Stimulated activated CD8-positive, alpha-beta memory T cell treated with anti-CD3 and anti-CD28 coated beads, Interleukin-7, amount 100 ng/mL, for 4 hours (primary cell): ENCODE measurements around the gene HNRNPM.
"Not testable (repeated sequence)": the region's sequence is repeated elsewhere in the genome, so short reads cannot be mapped to it uniquely, and the experiment has no call there.

ENCODE experiments used
- DNase-seq, 2 donors: peaks; one replicate each; pipeline ENCODE4 v3.0.0-alpha.2; 2020; ENCODE audit warnings: low read depth in 2 of 2

HNRNPM gene

GRCh38 chr19:8511573-8512101 is 66.9 kb downstream of the HNRNPM start:
- DNase-seq: no peak

GRCh38 chr19:8512115-8512967 is 67.6 kb downstream of the HNRNPM start:
- no peak for DNase-seq

GRCh38 chr19:8513036-8513686 is 68.4 kb downstream of the HNRNPM start:
- no peak for DNase-seq

GRCh38 chr19:8513687-8514504 is 69.1 kb downstream of the HNRNPM start, which contains the start of gene ZNF414:
ZNF414 (minus strand) TSS chr19:8514167; CDS start chr19:8514046, 121 bp downstream.
- DNase-seq: peak; percentile 91 to 94

GRCh38 chr19:8514505-8515009 is 69.8 kb downstream of the HNRNPM start:
- not testable (repeated sequence) for DNase-seq

- peak; percentile 29 to 32 for DNase-seq
Measured at GRCh38 chr19:8515317-8515716, 70.5 kb downstream of the HNRNPM start.

GRCh38 chr19:8517551-8518442 is 73.0 kb downstream of the HNRNPM start:
- DNase-seq: peak; percentile 22 to 43

- DNase-seq: no peak
Measured at GRCh38 chr19:8518536-8518935, 73.8 kb downstream of the HNRNPM start.

- no peak for DNase-seq
Measured at GRCh38 chr19:8519388-8519787, 74.6 kb downstream of the HNRNPM start.

- no peak for DNase-seq
Measured at GRCh38 chr19:8525401-8525684, 80.6 kb downstream of the HNRNPM start.

- no peak for DNase-seq
Measured at GRCh38 chr19:8526345-8527091, 81.7 kb downstream of the HNRNPM start.

GRCh38 chr19:8528500-8528899 is 83.7 kb downstream of the HNRNPM start:
- no peak for DNase-seq

GRCh38 chr19:8529369-8530006 is 84.7 kb downstream of the HNRNPM start:
- no peak for DNase-seq

GRCh38 chr19:8530061-8530679 is 85.4 kb downstream of the HNRNPM start:
- no peak for DNase-seq

- DNase-seq: no peak
Measured at GRCh38 chr19:8531470-8531869, 86.7 kb downstream of the HNRNPM start.

- no peak for DNase-seq
Measured at GRCh38 chr19:8532225-8532624, 87.5 kb downstream of the HNRNPM start.

- DNase-seq: no peak
Measured at GRCh38 chr19:8536282-8536681, 91.5 kb downstream of the HNRNPM start.

- DNase-seq: no peak
Measured at GRCh38 chr19:8537099-8537498, 92.3 kb downstream of the HNRNPM start.
